GM12878 (cell line): ENCODE results near the gene PBRM1. TPM values are rescaled to one million over a fixed set of nuclear protein-coding genes. Genes with fewer than 3 reads are reported as not detected.

Experiments used
- ATAC-seq: fragments of 200-7000 bp; cut with Tn5 transposase; 3 replicates; pipeline ENCODE4 v1.9.1; 2020; ENCODE audit warnings: mild to moderate bottlenecking, moderate library complexity
- BruUV-seq: library from RNA; stranded (reverse); fragments of 400-500 nt; replicated peaks from 2 replicates; lab custom pipeline; 2021; lab: Mats Ljungman, UMichigan
- CTCF ChIA-PET: fragments of 300-600 bp; sonication (Branson Sonifier 250); formaldehyde crosslinking; extraction: SDS; loops from one replicate; lab custom pipeline; 2021; ENCODE audit warnings: inconsistent platforms; lab: Yijun Ruan, JAX
- POLR2A ChIA-PET: fragments of 350-600 bp; formaldehyde crosslinking; extraction: SDS; loops from one replicate; lab custom pipeline; 2021; ENCODE audit warnings: inconsistent platforms; lab: Charles Lee
- RAD21 ChIA-PET: fragments of 300-600 bp; sonication (Branson Sonifier 250); formaldehyde crosslinking; loops from one replicate; lab custom pipeline; 2023; ENCODE audit warnings: antibody characterized with exemption; ENCODE audit not compliant: unreplicated experiment; lab: Charles Lee
- SMC1A ChIA-PET: fragments of 300-600 bp; sonication (Branson Sonifier 250); formaldehyde crosslinking; loops from one replicate; lab custom pipeline; 2023; ENCODE audit not compliant: unreplicated experiment, uncharacterized antibody; lab: Charles Lee
- DNase-seq: peaks from one replicate; pipeline ENCODE4 v3.0.0-alpha.2; 2011; ENCODE audit warnings: low read depth, low spot score
- FAIRE-seq: peaks from 3 replicates; lab custom pipeline; 2011; peaks lifted over from hg19 to GRCh38; lab: Jason Lieb, UNC
- H2AFZ ChIP-seq: 2 replicates; pipeline ENCODE4 v1.6.0; 2011; ENCODE audit warnings: low read depth, low read length, control low read depth; ENCODE audit not compliant: control insufficient read depth
- H3K27ac ChIP-seq: 2 replicates; pipeline ENCODE4 v1.5.1; 2011; ENCODE audit warnings: control low read depth; ENCODE audit not compliant: control insufficient read depth, insufficient read depth
- H3K27me3 ChIP-seq, 2 experiments: replicated peaks in 1 of 2; 2 replicates each; pipeline versions ENCODE4 v1.6.0 to v1.6.1; 2011; ENCODE audit warnings: low read length in 1 of 2; ENCODE audit not compliant: control insufficient read depth in 2 of 2, insufficient read depth in 2 of 2
- H3K36me3 ChIP-seq, 2 experiments: 2 replicates each; pipeline ENCODE4 v1.5.1; 2011; ENCODE audit warnings: low read length in 1 of 2; ENCODE audit not compliant: control insufficient read depth in 2 of 2, insufficient read depth in 2 of 2
- H3K4me1 ChIP-seq: 2 replicates; pipeline ENCODE4 v1.6.1; 2011; ENCODE audit warnings: mild to moderate bottlenecking, low read length, moderate library complexity, mixed read lengths; ENCODE audit not compliant: control insufficient read depth, insufficient read depth
- H3K4me2 ChIP-seq: 2 replicates; pipeline ENCODE4 v1.6.0; 2011; ENCODE audit warnings: control low read depth; ENCODE audit not compliant: control insufficient read depth, insufficient read depth
- H3K4me3 ChIP-seq: fragments of 200-600 bp; sonication (generic); 2 replicates; pipeline ENCODE4 v1.5.1; 2016
- H3K79me2 ChIP-seq: 2 replicates; pipeline ENCODE4 v1.6.0; 2011; ENCODE audit warnings: low read length; ENCODE audit not compliant: control insufficient read depth, insufficient read depth
- H3K9ac ChIP-seq: 2 replicates; pipeline ENCODE4 v1.8.0; 2011; ENCODE audit warnings: low read length, control low read depth, mixed read lengths; ENCODE audit not compliant: control insufficient read depth, insufficient read depth
- H3K9me3 ChIP-seq: replicated peaks from 3 replicates; pipeline ENCODE4 v1.5.1; 2011; ENCODE audit warnings: mild to moderate bottlenecking, low read length; ENCODE audit not compliant: control insufficient read depth, insufficient read depth
- H4K20me1 ChIP-seq: 2 replicates; pipeline ENCODE4 v1.6.0; 2011; ENCODE audit not compliant: control insufficient read depth, insufficient read depth
- BHLHE40 ChIP-seq, 2 experiments: fragments of 450-650 bp in 1 of 2; IDR thresholded peaks; 2 replicates each; pipeline ENCODE4 v1.6.1; 2011 to 2017; ENCODE audit warnings: low read depth in 2 of 2, borderline replicate concordance in 1 of 2, improper control_type of control experiment in 1 of 2, low read length in 1 of 2, mild to moderate bottlenecking in 1 of 2
- CEBPB ChIP-seq, 2 experiments: fragments of 150-350 bp in 1 of 2; IDR thresholded peaks; 2 replicates each; pipeline ENCODE4 v1.6.1; 2012 to 2014; ENCODE audit warnings: low read depth in 2 of 2, low read length in 2 of 2, borderline replicate concordance in 1 of 2, inconsistent platforms in 1 of 2
- GABPA ChIP-seq: IDR thresholded peaks from 2 replicates; pipeline ENCODE4 v1.6.1; 2014; ENCODE audit warnings: antibody characterized with exemption, low read depth, mild to moderate bottlenecking, inconsistent platforms
- NR2C1 ChIP-seq: fragments of 450-650 bp; IDR thresholded peaks from 2 replicates; pipeline ENCODE4 v1.6.1; 2017; ENCODE audit warnings: antibody characterized with exemption, mild to moderate bottlenecking, moderate library complexity
- PAX5 ChIP-seq: IDR thresholded peaks from 2 replicates; pipeline ENCODE4 v1.6.1; 2011; ENCODE audit warnings: low read depth, low read length, borderline replicate concordance
- RFX5 ChIP-seq: IDR thresholded peaks from 2 replicates; pipeline ENCODE4 v1.6.1; 2011; ENCODE audit warnings: low read depth, low read length, improper control_type of control experiment
- SREBF1 ChIP-seq: IDR thresholded peaks from 2 replicates; pipeline ENCODE4 v1.6.1; 2012; ENCODE audit warnings: mild to moderate bottlenecking, low read length
- ZBTB11 ChIP-seq: fragments of 450-650 bp; formaldehyde crosslinking; IDR thresholded peaks from 2 replicates; pipeline ENCODE4 v1.5.0; 2022; ENCODE audit warnings: mild to moderate bottlenecking, missing genetic modification characterization
- ZBTB40 ChIP-seq: fragments of 450-650 bp; IDR thresholded peaks from 2 replicates; pipeline ENCODE4 v1.6.1; 2016; ENCODE audit warnings: mild to moderate bottlenecking, moderate library complexity, borderline replicate concordance
- ZNF24 ChIP-seq: fragments of 450-650 bp; IDR thresholded peaks from 2 replicates; pipeline ENCODE4 v1.6.1; 2017; ENCODE audit warnings: antibody characterized with exemption, mild to moderate bottlenecking
- ZNF274 ChIP-seq: IDR thresholded peaks from one replicate; pipeline ENCODE4 v1.8.0; 2011; ENCODE audit not compliant: insufficient read length, insufficient read depth
- in situ Hi-C: fragments of 300-500 bp; cut with MboI; formaldehyde crosslinking; loops from 9 replicates; pipeline ENCODE4 v1.14.3; 2018; ENCODE audit warnings: mixed read lengths
- intact Hi-C: fragments of 100-400 bp; cut with micrococcal nuclease; formaldehyde crosslinking; loops from one replicate; pipeline ENCODE4 v1.14.2; 2022; ENCODE audit not compliant: unreplicated experiment
- polyA plus RNA-seq, 11 experiments: library from polyadenylated mRNA; depleted of rRNA in 4 of 11; unstranded in 6 of 11; stranded (reverse) in 5 of 11; fragments of >200 nt; fragmentation: Nextera tagmentation in 4 of 11; fragmentation: Illumina TruSeq in 1 of 11; extraction: Ambion mirVana in 4 of 11; extraction: Trizol in 1 of 11; gene quantifications; 1 replicate in 1 of 11; 2 replicates in 10 of 11; pipeline versions ENCODE4 v1.2.1 to v1.2.3, GENCODE V29; 2011 to 2016; ENCODE audit warnings: inconsistent platforms in 2 of 11, missing spikeins in 2 of 11, low read depth in 1 of 11
- total RNA-seq, 4 experiments: library from RNA; depleted of rRNA in 3 of 4; stranded (reverse); fragments of >200 nt in 3 of 4; fragmentation: Illumina TruSeq in 1 of 4; extraction: Trizol in 1 of 4; gene quantifications; 2 replicates each; pipeline versions ENCODE4 v1.2.1 to v1.2.3, GENCODE V29; 2013 to 2021

The PBRM1 gene
- total and polyA plus RNA-seq, 10 of the 15 experiments (the other 5 are each of a cell fraction or from before 2014, with no cell fraction given): 8.9 to 88.9 (median 39.3) TPM

GRCh38 chr3:52551118-52551517 lies 134.6 kb downstream of the PBRM1 start:
- BruUV-seq: no TSS peak
- Histone ChIP-seq H3K9me3 (no peaks in the 10 kb centered on the region), H3K4me2 (no peak overlapping the region), H4K20me1 (no peaks in the 10 kb centered on the region), H3K4me1 (no peaks in the 10 kb centered on the region), H3K27me3 (no peaks in the 10 kb centered on the region), H2AFZ (no peak overlapping the region), H3K27ac (no peak overlapping the region), H3K36me3 (peaks cover 2 to 42% of the 10 kb centered on the region in 2 experiments; a peak in 3 of 4 replicates), H3K4me3 (no peak overlapping the region), H3K79me2 (no peaks in the 10 kb centered on the region), H3K9ac (no peak overlapping the region)
- CTCF ChIA-PET: interaction anchor here (1.1 kb wide), 1 partner anchor 9 kb away, joined by 3 read pairs; no protein-coding TSS in a partner anchor
- ATAC-seq: no peak
- DNase-seq: no peak
- POLR2A ChIA-PET: interaction anchor here (1.7 kb wide), 1 partner anchor 10 kb away, joined by 4 read pairs; no protein-coding TSS in a partner anchor
- FAIRE-seq: no peak
- RAD21 ChIA-PET: no interaction called here
- SMC1A ChIA-PET: interaction anchor here (1.3 to 1.4 kb wide), 3 partner anchors 9 to 22 kb away, joined by 3 to 6 read pairs (median 4); no protein-coding TSS in a partner anchor
- in situ Hi-C loops (no loop called here), intact Hi-C loops (no loop called here)
- TF ChIP-seq SREBF1 (no peak), NR2C1 (no peak), BHLHE40 (IDR thresholded peaks at IDR 0.05; ENCODE audit: borderline replicate concordance in 1 of 2, low read depth in 2 of 2, low read length in 1 of 2) (no peak), ZBTB11 (no peak), ZBTB40 (no peak), ZNF274 (no peak), ZNF24 (no peak), RFX5 (no peak), GABPA (no peak), PAX5 (no peak), CEBPB (IDR thresholded peaks at IDR 0.05; ENCODE audit: borderline replicate concordance in 1 of 2, low read depth in 2 of 2, low read length in 2 of 2) (no peak)
